Hepatocyte (in vitro differentiated cells): ENCODE measurements around the gene ARHGAP26. TPM values are rescaled to one million over a fixed set of nuclear protein-coding genes. Genes with fewer than 3 reads are reported as not detected.

Experiments
- DNase-seq: peaks from one replicate; pipeline ENCODE4 v3.0.0-alpha.2; 2016; ENCODE audit warnings: low spot score
- H2AFZ ChIP-seq: fragments of 200-600 bp; sonication (generic); 2 replicates; pipeline ENCODE4 v1.6.0; 2016; ENCODE audit warnings: antibody characterized with exemption, mild to moderate bottlenecking
- H3K27ac ChIP-seq: fragments of 200-600 bp; sonication (generic); 2 replicates; pipeline ENCODE4 v1.5.1; 2016; ENCODE audit warnings: mild to moderate bottlenecking
- H3K27me3 ChIP-seq: fragments of 200-600 bp; sonication (generic); 2 replicates; pipeline ENCODE4 v1.6.1; 2016
- H3K36me3 ChIP-seq: fragments of 200-600 bp; sonication (generic); replicated peaks from 2 replicates; pipeline ENCODE4 v1.5.1; 2016; ENCODE audit warnings: low read depth; ENCODE audit not compliant: insufficient read depth
- H3K4me1 ChIP-seq: fragments of 200-600 bp; sonication (generic); 2 replicates; pipeline ENCODE4 v1.5.1; 2016; ENCODE audit warnings: mild to moderate bottlenecking, moderate library complexity; ENCODE audit not compliant: insufficient read depth
- H3K4me2 ChIP-seq: fragments of 200-600 bp; sonication (generic); 2 replicates; pipeline ENCODE4 v1.6.0; 2016
- H3K4me3 ChIP-seq: fragments of 200-600 bp; sonication (generic); 2 replicates; pipeline ENCODE4 v1.5.1; 2016; ENCODE audit warnings: mild to moderate bottlenecking
- H3K79me2 ChIP-seq: fragments of 200-600 bp; sonication (generic); 2 replicates; pipeline ENCODE4 v1.6.0; 2017; ENCODE audit warnings: mild to moderate bottlenecking
- H3K9me2 ChIP-seq: fragments of 200-600 bp; sonication (generic); replicated peaks from 2 replicates; pipeline ENCODE4 v1.6.0; 2017; ENCODE audit warnings: mild to moderate bottlenecking; ENCODE audit not compliant: insufficient read depth
- H3K9me3 ChIP-seq: fragments of 200-600 bp; sonication (generic); 2 replicates; pipeline ENCODE4 v1.5.1; 2016; ENCODE audit warnings: low read depth, mild to moderate bottlenecking
- H4K20me1 ChIP-seq: fragments of 200-600 bp; sonication (generic); 2 replicates; pipeline ENCODE4 v1.6.0; 2016; ENCODE audit warnings: mild to moderate bottlenecking; ENCODE audit not compliant: insufficient read depth, poor library complexity, severe bottlenecking
- CTCF ChIP-seq: fragments of 200-600 bp; sonication (generic); IDR thresholded peaks from 2 replicates; pipeline ENCODE4 v1.5.1; 2016; ENCODE audit warnings: antibody characterized with exemption, mild to moderate bottlenecking; ENCODE audit not compliant: poor library complexity
- EZH2 ChIP-seq: fragments of 200-600 bp; sonication (generic); IDR thresholded peaks from 2 replicates; pipeline ENCODE4 v1.6.1; 2016; ENCODE audit warnings: antibody characterized with exemption, mild to moderate bottlenecking, borderline replicate concordance
- EZH2phosphoT487 ChIP-seq: fragments of 200-600 bp; sonication (generic); IDR thresholded peaks from one replicate; pipeline ENCODE4 v1.6.1; 2018; ENCODE audit warnings: antibody characterized with exemption, mild to moderate bottlenecking, low read depth, moderate library complexity; ENCODE audit not compliant: unreplicated experiment, severe bottlenecking
- WGBS: methylation state at CpG from one replicate; pipeline ENCODE4 v1.1.6; 2016; ENCODE audit warnings: low lambda C conversion rate; ENCODE audit errors: missing lambda C conversion rate; 5-methylcytosine and 5-hydroxymethylcytosine counted together
- polyA plus RNA-seq: library from polyadenylated mRNA; unstranded; fragments of >200 nt; fragmentation: Nextera tagmentation; extraction: Ambion mirVana; gene quantifications from 2 replicates; pipeline ENCODE4 v1.2.1, GENCODE V29; 2016
- total RNA-seq: library from RNA; depleted of rRNA; stranded (reverse); fragments of >200 nt; gene quantifications from 2 replicates; pipeline ENCODE4 v1.2.3, GENCODE V29; 2014

ARHGAP26 gene
- total and polyA plus RNA-seq, 2 experiments from 2014 or later, result 16.5 to 19.8 TPM

DNA sequence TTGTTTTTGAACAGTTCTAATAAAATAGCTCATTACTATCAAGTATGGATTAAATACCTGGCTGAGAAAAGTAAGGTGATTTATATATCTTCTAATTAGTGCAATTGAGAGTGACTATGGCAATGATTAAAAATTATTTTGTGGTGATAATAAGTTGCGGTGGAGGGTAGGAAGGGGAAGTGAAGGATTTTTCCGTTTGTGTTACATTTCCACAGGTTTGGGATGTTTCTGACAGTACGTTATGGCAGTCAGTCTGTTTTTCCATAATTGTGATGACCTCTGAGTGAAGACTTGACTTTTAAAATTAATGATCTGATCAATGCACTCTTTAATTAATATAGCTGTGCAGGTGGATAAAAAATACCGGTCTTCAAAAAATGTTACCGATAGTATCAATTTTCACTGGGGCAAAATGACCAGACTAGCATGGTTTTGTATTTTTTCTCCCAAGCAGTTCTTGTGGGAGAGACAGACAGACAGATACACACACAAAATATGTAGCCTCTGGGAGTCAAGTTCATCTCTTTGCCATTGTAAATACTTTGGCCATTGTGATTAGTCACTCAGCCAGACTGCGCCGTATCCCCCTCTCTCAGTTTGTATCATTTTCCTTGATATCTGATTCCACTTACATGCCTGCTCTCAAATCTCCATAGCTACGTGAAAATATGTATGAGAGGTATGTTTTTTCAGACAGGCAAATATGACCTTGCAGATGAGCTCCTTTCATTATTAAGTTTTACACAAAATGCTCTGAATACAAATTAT lies 60.2 kb downstream of the ARHGAP26 start:
- Histone ChIP-seq H3K9me2 (no peaks in the 10 kb centered on the region), H4K20me1 (no peaks in the 10 kb centered on the region), H3K4me2 (no peak overlapping the region), H2AFZ (no peak overlapping the region), H3K79me2 (peaks cover 44% of the 10 kb centered on the region), H3K27ac (peak overlapping the region; percentile 13), H3K36me3 (no peaks in the 10 kb centered on the region), H3K27me3 (no peaks in the 10 kb centered on the region), H3K4me1 (peaks cover 37% of the 10 kb centered on the region), H3K9me3 (no peaks in the 10 kb centered on the region), H3K4me3 (no peak overlapping the region)
- DNase-seq, result no peak
- WGBS, result 77% methylated on average over 8 of the region's 8 CpGs
- TF ChIP-seq CTCF, result no peak
- TF ChIP-seq EZH2phosphoT487, result no peak
- no peak for TF ChIP-seq EZH2

DNA sequence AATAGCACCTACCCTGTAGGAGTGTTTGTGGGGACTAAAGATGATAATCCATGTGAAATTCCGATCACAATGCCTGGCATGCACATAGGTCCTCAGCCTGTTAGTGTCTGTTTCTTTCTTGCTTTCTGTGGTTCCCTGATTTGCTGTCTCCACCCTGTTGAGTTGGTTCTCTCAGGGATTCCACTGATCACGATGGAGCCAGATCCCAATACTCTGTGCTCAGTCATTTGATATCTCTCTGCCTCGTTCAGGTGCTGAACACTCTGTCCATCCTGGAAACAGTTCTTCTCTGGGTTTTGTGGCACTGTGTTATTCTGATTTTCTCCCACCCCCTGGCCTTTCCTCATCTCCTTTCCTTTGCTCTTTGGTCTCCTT lies 60.8 kb downstream of the ARHGAP26 start:
- H3K4me1 ChIP-seq, result peaks cover 37% of the 10 kb centered on the region
- H3K4me3 ChIP-seq, result no peak overlapping the region
- no peaks in the 10 kb centered on the region for H3K9me3 ChIP-seq
- H3K36me3 ChIP-seq, result no peaks in the 10 kb centered on the region
- H3K27me3 ChIP-seq, result no peaks in the 10 kb centered on the region
- H3K4me2 ChIP-seq, result no peak overlapping the region
- H3K9me2 ChIP-seq, result no peaks in the 10 kb centered on the region
- no peak for TF ChIP-seq EZH2phosphoT487
- no peak for TF ChIP-seq CTCF
- no peak for TF ChIP-seq EZH2
- H4K20me1 ChIP-seq, result no peaks in the 10 kb centered on the region
- peaks cover 42% of the 10 kb centered on the region for H3K79me2 ChIP-seq
- H2AFZ ChIP-seq, result no peak overlapping the region
- peak overlapping the region; percentile 13 for H3K27ac ChIP-seq
- 65% methylated on average over 3 of the region's 3 CpGs for WGBS
- DNase-seq, result no peak

DNA sequence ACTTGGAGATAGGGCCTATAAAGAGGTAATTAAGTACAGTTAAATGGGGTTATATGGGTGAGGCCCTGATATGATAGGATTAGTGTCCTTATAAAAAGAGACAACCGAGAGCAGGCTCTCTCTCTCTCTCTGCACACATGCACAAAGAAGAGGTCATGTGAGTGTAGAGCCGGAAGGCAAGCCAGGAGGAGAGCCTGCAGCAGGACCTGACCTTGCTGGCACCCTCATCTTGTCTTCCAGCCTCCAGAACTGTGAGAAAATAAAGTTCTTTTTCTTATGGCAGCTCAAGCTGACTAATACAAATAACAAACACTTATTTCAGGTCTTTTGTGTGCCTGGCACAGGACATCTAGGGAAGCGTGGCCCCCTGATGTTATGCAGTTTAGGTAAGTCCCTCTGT lies 62.1 kb downstream of the ARHGAP26 start:
- no peak for DNase-seq
- Histone ChIP-seq H3K4me3 (no peak overlapping the region), H3K27me3 (no peaks in the 10 kb centered on the region), H3K4me1 (peaks cover 34% of the 10 kb centered on the region), H3K27ac (peak overlapping the region; percentile 1), H3K9me2 (no peaks in the 10 kb centered on the region), H3K36me3 (no peaks in the 10 kb centered on the region), H3K9me3 (no peaks in the 10 kb centered on the region), H2AFZ (no peak overlapping the region), H3K79me2 (peaks cover 40% of the 10 kb centered on the region), H4K20me1 (no peaks in the 10 kb centered on the region), H3K4me2 (no peak overlapping the region)
- TF ChIP-seq EZH2phosphoT487, result no peak
- no peak for TF ChIP-seq EZH2
- no peak for TF ChIP-seq CTCF
- 72% methylated on average over 3 of the region's 3 CpGs for WGBS
